ENCODE data around the gene TRIM29. TPM values are rescaled to one million over a fixed set of nuclear protein-coding genes. Genes with fewer than 3 reads are reported as not detected.

TRIM29 gene
- total and polyA plus RNA-seq, 2 of the 13 experiments (the other 11 are each of a cell fraction or from before 2014, with no cell fraction given) = 0.86 TPM

- no peak for TF ChIP-seq SOX5 (CRISPR knock-in tag; IDR thresholded peaks at IDR 0.05; ENCODE audit: borderline replicate concordance)
- TF ChIP-seq, protein P1, sequence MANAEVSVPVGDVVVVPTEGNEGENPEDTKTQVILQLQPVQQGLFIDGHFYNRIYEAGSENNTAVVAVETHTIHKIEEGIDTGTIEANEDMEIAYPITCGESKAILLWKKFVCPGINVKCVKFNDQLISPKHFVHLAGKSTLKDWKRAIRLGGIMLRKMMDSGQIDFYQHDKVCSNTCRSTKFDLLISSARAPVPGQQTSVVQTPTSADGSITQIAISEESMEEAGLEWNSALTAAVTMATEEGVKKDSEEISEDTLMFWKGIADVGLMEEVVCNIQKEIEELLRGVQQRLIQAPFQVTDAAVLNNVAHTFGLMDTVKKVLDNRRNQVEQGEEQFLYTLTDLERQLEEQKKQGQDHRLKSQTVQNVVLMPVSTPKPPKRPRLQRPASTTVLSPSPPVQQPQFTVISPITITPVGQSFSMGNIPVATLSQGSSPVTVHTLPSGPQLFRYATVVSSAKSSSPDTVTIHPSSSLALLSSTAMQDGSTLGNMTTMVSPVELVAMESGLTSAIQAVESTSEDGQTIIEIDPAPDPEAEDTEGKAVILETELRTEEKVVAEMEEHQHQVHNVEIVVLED (CRISPR knock-in tag; IDR thresholded peaks at IDR 0.05; ENCODE audit: borderline replicate concordance) = no peak
- no peak for TF ChIP-seq THAP8 (CRISPR knock-in tag; IDR thresholded peaks at IDR 0.05; ENCODE audit: borderline replicate concordance)
- no peak for TF ChIP-seq ZNF383 (CRISPR knock-in tag; IDR thresholded peaks at IDR 0.05; ENCODE audit: borderline replicate concordance)
These were observed 43.6 kb upstream of the TRIM29 start (continued) for GRCh38 chr11:120181376-120181975.

DNA sequence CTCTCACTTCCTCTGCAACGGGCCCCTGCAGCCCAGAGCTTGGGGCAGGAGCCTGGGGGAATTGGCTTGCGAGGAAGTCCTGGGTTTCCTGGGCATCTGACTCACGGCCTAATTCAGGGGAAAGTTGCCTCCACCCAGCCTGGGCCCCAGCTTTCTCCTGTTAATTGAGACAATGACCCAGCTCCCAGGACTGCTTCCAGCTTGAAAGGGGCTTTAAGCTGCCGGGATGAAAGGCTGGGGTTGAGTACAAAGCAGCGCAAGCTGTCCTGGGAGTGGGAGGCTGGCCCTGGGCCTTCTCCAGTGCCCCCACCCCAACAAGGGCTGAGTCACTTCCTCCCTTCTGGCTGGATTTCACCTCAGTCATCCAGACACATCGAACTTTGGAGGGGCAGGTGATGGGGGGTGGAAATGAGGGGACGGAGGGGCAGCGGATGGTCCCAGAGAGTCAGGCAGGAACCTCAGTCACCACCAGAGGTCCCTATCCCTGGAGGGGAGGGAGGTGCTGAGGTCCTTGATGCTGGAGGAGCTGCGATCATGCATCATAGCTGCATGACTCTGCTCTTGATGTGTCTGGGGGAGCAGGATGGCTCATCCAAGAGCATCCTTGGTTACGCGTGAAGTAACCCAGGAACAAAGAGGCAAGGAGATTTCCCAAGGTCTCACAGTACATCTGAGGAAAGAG lies 42.8 kb upstream of the TRIM29 start:
- no peak overlapping the region for H3K27ac ChIP-seq (ENCODE audit: extremely low read length, insufficient read depth, low read length)
- POLR2A ChIA-PET = interaction anchor here (0.5 to 2.3 kb wide), 9 partner anchors 10 to 145 kb away, joined by 3 to 13 read pairs (median 4); no protein-coding TSS in a partner anchor
- H3K9ac ChIP-seq (ENCODE audit: insufficient read depth, low read depth, low read length) = no peak overlapping the region
- peaks cover 60% of the 10 kb centered on the region for H3K4me1 ChIP-seq (ENCODE audit: insufficient read depth, low read length)
- in situ Hi-C loops (cut with HindIII; ENCODE audit: extremely low pct_ligation_motif_present, low pct_unique_long_range_greater_than_20kb) = no loop called here
- no peaks in the 10 kb centered on the region for H3K9me3 ChIP-seq (ENCODE audit: low read length)
- DNase-seq (ENCODE audit: low spot score) (peak; percentile 20), FAIRE-seq (no peak), ATAC-seq (no peak)
- no peaks in the 10 kb centered on the region for H3K36me3 ChIP-seq (replicated peaks in 1 of 2; ENCODE audit: control insufficient read depth in 1 of 2, insufficient read depth in 2 of 2, low read length in 2 of 2)
- no peak overlapping the region for H2AFZ ChIP-seq (ENCODE audit: low read length)
- intact Hi-C loops (cut with micrococcal nuclease; ENCODE audit: unreplicated experiment) = loop anchor here (10.0 kb wide), 1 partner anchor 516 kb away; no protein-coding TSS in a partner anchor
- 81% methylated on average over 8 of the region's 11 CpGs for WGBS (ENCODE audit: low lambda C conversion rate)
- H3K4me2 ChIP-seq (ENCODE audit: low read depth, low read length) = no peak overlapping the region
- no TSS peak for BruUV-seq (replicated peaks)
- no peak overlapping the region for H3K4me3 ChIP-seq (replicated peaks in 1 of 3; ENCODE audit: insufficient read depth in 1 of 3, low read depth in 2 of 3, low read length in 3 of 3)
- CTCF ChIA-PET (ENCODE audit: low intra/inter-chr PET ratio, low total read pairs) = no interaction called here
- H4K20me1 ChIP-seq (ENCODE audit: insufficient read depth, low read length) = no peaks in the 10 kb centered on the region
- H3K79me2 ChIP-seq (ENCODE audit: insufficient read depth, low read length) = peaks cover 2% of the 10 kb centered on the region
- H3K27me3 ChIP-seq (ENCODE audit: control insufficient read depth in 1 of 2, insufficient read depth in 2 of 2, low read length in 2 of 2) = no peaks in the 10 kb centered on the region
- TF ChIP-seq ZBTB33 (CRISPR knock-in tag; IDR thresholded peaks at IDR 0.05) = peak; percentile 42; the same call in 1 of the 2 replicates
- peak; percentile 26; the same call in 1 of the 2 replicates for TF ChIP-seq RAD21 (CRISPR knock-in tag; IDR thresholded peaks at IDR 0.05)
- TF ChIP-seq BATF2 (CRISPR knock-in tag; IDR thresholded peaks at IDR 0.05) = no peak
- TF ChIP-seq, protein P2, sequence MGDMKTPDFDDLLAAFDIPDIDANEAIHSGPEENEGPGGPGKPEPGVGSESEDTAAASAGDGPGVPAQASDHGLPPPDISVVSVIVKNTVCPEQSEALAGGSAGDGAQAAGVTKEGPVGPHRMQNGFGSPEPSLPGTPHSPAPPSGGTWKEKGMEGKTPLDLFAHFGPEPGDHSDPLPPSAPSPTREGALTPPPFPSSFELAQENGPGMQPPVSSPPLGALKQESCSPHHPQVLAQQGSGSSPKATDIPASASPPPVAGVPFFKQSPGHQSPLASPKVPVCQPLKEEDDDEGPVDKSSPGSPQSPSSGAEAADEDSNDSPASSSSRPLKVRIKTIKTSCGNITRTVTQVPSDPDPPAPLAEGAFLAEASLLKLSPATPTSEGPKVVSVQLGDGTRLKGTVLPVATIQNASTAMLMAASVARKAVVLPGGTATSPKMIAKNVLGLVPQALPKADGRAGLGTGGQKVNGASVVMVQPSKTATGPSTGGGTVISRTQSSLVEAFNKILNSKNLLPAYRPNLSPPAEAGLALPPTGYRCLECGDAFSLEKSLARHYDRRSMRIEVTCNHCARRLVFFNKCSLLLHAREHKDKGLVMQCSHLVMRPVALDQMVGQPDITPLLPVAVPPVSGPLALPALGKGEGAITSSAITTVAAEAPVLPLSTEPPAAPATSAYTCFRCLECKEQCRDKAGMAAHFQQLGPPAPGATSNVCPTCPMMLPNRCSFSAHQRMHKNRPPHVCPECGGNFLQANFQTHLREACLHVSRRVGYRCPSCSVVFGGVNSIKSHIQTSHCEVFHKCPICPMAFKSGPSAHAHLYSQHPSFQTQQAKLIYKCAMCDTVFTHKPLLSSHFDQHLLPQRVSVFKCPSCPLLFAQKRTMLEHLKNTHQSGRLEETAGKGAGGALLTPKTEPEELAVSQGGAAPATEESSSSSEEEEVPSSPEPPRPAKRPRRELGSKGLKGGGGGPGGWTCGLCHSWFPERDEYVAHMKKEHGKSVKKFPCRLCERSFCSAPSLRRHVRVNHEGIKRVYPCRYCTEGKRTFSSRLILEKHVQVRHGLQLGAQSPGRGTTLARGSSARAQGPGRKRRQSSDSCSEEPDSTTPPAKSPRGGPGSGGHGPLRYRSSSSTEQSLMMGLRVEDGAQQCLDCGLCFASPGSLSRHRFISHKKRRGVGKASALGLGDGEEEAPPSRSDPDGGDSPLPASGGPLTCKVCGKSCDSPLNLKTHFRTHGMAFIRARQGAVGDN (CRISPR knock-in tag; IDR thresholded peaks at IDR 0.05) = peak; percentile 32; the same call in 1 of the 2 replicates
- peak; percentile 29; the same call in 1 of the 2 replicates for TF ChIP-seq ETV5 (CRISPR knock-in tag; IDR thresholded peaks at IDR 0.05; ENCODE audit: borderline replicate concordance)

Data from HepG2 (cell line).